SW480 (cell line): ENCODE measurements around the gene POLD3.
"Not testable (repeated sequence)": the region's sequence is repeated elsewhere in the genome, so short reads cannot be mapped to it uniquely, and the experiment has no call there.

Experiments used
- DNase-seq: peaks from one replicate; pipeline ENCODE4 v3.0.0-alpha.2; 2016; ENCODE audit warnings: low spot score

The POLD3 gene

GRCh38 chr11:74636630-74637184 lies 44.3 kb downstream of the POLD3 start:
- DNase-seq = peak; percentile 60

GRCh38 chr11:74637700-74638099 lies 45.3 kb downstream of the POLD3 start:
- DNase-seq = no peak

GRCh38 chr11:74638869-74639268 lies 46.5 kb downstream of the POLD3 start:
- DNase-seq = no peak

GRCh38 chr11:74639533-74639932 lies 47.2 kb downstream of the POLD3 start:
- no peak for DNase-seq

GRCh38 chr11:74641289-74641688 lies 48.9 kb downstream of the POLD3 start:
- no peak for DNase-seq

- DNase-seq = no peak
Observed at GRCh38 chr11:74641905-74642304, 49.5 kb downstream of the POLD3 start.

- no peak for DNase-seq
Observed at GRCh38 chr11:74642912-74643311, 50.5 kb downstream of the POLD3 start.

- no peak for DNase-seq
Observed at GRCh38 chr11:74644081-74644480, 51.7 kb downstream of the POLD3 start.

- DNase-seq = no peak
Observed at GRCh38 chr11:74646215-74646614, 53.8 kb downstream of the POLD3 start.

GRCh38 chr11:74646954-74647353 lies 54.6 kb downstream of the POLD3 start:
- no peak for DNase-seq

GRCh38 chr11:74647404-74647803 lies 55.0 kb downstream of the POLD3 start:
- DNase-seq = no peak

- no peak for DNase-seq
Observed at GRCh38 chr11:74647831-74648230, 55.4 kb downstream of the POLD3 start.

GRCh38 chr11:74648894-74649293 lies 56.5 kb downstream of the POLD3 start:
- no peak for DNase-seq

- no peak for DNase-seq
Observed at GRCh38 chr11:74650498-74650897, 58.1 kb downstream of the POLD3 start.

- no peak for DNase-seq
Observed at GRCh38 chr11:74654976-74655375, 62.6 kb downstream of the POLD3 start.

- not testable (repeated sequence) for DNase-seq
Observed at GRCh38 chr11:74659124-74659523, 66.7 kb downstream of the POLD3 start.

- DNase-seq = no peak
Observed at GRCh38 chr11:74662487-74663103, 70.2 kb downstream of the POLD3 start.

GRCh38 chr11:74663315-74663714 lies 70.9 kb downstream of the POLD3 start:
- DNase-seq = no peak

GRCh38 chr11:74669211-74670160 lies 77.1 kb downstream of the POLD3 start:
- DNase-seq = no peak

GRCh38 chr11:74670171-74670570 lies 77.8 kb downstream of the POLD3 start:
- DNase-seq = no peak

- no peak for DNase-seq
Observed at GRCh38 chr11:74671520-74672196, 79.3 kb downstream of the POLD3 start.

GRCh38 chr11:74672332-74672955 lies 80.1 kb downstream of the POLD3 start:
- no peak for DNase-seq
